NCI-H128 (cell line): ENCODE data around the gene TCF12.

Experiments
- DNase-seq: peaks from one replicate; lab custom pipeline; 2025; ENCODE audit not compliant: unreplicated experiment; lab: John Stamatoyannopoulos, UW

Gene TCF12

DNA sequence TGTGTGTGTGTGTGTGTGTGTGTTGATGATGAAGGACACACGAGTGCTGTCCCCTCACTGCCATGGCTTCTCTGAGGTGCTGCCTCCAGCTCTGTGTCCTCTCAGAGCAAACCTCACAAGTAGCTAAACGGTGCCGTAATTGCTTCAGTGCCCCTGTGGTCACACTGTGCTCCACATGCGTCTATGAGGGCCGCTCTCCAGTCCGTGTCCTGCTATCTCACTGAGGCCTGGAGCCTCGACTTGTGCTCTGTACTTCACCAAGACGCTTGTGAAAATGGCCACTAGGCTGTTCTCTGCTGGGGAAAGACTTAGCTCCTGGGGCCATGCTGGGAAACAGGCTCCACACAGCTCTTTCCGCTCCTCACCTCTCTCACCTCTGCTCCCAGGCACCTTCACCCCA, 392.4 kb downstream of the TCF12 start:
- no peak for DNase-seq

DNA sequence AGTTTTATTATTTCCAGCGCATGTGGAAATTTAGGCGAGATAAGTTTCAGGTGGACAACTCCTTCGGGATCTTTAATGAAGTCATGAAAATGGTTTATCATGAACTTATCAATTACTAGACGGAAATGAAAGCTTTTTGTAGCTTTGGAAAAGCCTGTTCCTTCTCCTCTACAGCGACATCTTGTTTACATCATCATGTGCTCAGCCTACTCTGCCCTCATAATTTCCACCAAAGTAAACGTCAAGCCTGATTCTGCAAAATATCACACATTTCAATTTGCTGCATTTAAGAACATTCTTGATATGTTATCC, 393.5 kb downstream of the TCF12 start:
- DNase-seq = no peak

DNA sequence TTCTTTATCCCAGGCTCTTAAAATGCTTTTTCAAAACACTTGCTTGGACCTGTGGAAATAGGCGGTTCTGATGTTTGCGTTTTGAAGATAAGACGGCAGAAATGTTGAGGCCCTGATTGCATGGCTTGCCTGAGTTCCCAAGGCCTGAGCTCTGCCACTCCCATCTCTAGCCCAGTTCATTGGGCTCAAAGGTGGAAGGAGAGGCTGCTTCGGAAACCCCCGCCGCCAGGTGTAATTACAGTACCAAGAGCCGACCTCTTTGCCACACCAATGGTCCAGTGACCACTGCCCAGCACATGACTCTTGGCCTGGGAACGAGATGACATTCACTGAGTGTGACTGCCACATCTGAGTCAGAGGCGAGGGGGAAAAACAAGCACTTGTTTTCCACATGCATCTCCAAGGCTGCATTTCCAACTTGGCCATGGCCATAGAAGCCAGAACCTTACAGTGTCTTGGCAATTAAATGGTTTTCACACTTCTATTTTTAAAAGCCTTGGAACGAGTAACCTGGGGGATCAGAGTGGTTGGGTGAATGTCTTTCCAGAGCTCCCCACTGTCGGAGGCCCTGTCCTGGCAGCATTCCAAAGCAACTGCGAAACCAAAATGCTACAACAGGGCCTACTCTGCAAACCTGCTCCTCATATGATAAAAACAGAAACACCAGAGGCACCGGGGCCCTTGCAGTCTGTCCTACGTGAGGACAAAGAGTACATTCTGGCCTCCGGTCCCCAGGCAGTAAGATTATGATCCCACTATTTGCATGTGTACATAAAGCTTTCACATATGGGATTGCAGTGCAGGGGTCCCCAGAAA, 394.1 kb downstream of the TCF12 start:
- no peak for DNase-seq

DNA sequence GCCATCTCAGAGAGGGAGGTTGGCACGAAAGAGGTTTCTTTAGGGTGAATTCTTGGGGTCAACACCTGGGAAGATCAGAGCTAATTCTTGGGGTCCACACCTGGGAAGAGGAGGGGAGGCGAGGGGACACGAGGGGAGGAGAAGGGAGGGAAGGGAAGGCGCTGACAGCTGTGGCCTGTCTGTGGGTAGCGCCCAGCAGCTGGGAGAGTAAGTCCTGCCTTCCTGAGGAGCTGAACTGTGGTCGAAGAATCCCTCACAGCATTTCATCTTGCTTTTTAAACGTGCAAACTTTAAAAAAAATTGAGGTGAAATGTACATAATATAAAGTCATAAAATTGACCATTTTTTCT, 394.7 kb downstream of the TCF12 start:
- no peak for DNase-seq

DNA sequence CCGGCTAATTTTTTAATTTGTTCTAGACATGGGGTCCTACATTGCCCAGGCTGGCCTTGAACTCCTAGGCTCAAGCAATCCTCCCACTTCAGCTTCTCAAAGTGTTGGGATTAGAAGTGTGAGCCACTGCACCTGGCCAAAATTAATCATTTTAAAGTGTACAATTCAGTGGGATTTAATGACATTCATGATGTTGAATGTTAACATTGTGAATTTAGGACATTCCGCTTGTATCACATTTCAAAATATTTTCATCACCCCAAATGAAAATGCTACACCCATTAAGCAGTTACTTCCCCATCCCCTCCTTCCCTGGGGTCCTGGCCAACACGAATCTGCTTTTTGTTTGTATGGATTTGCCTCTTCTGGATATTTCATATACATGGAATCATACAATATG, 395.8 kb downstream of the TCF12 start:
- no peak for DNase-seq

DNA sequence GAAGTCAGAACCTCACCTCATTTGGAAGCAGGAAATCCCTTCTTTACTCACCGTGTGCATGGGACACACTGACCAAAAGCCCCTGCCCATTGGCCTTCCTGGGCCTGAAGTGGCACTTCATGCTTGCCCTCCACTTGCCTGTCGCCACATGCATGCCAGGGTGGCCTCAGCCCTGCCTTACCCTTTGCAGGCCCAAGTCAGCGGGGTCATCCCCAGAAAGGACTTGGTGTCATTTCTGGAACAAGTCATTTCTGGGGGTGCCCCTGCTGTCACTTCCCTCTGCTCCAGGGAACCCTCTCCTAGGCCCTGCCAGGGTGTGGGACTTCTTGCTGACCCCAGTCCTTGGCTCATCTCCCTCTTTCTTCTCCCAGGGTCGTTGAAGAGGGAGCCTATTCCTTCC, 398.0 kb downstream of the TCF12 start:
- DNase-seq = no peak

DNA sequence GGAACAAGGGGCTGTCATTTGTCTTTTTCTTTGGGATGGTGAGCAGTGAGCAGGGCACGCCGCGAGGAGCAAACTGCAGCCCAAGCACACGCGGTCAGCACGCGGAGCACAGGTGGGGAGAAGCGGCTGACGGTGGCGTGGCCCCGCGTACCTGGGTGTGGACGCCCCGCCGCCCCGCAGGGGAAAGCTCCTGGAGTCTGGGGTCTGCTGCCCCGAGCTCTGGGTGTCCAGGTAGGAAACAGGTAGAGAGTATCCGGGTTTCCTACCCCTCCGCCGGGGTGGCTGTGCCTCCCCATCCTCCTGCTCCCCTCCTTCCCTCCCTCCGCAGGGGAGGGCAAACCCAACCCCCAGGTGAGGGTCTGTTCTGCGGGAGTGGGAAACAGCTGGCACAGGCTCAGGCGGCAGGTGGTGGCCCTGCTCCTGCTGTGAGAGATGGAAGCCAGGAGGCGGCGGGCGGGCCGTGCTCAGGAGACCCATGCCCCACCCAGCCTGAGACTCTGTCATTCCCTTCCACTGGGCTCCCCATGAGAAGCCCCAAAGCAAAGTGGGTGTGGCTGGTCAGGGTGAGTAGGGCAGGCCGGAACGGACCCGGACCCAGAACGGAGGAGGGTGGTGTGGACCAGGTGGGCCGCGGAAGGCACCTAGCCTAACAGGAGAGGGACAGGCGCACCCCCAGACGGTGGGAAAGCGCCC, 400.9 kb downstream of the TCF12 start:
- no peak for DNase-seq

DNA sequence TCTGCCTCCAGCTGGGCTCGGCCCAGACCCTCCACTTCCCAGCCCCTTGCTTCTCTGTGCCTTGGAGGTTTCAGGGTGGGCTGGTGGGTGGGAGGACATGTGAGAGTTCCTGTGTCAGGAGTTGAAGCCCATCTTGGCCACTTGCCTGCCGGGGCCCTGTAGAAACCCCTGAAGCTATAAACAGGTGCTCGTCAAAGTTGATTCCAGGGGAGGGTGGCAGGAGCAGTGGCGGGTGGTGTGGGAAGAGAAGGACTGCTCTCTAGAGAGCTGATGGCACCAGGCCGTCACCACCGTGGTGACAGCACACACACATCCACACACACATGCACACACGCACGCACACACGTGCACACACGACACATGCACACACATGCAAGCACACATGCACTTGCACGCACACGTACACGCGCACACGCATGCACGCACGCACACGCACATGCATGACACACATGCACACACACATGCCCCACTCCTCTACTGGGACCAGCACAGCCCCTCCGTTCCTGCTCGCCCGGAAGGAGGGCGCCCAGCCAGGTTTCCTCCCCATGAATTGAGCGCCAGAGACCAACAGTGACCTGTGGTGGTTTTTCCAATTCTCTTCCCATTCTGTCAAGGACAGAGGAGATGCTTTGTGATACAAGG, 401.6 kb downstream of the TCF12 start:
- DNase-seq = no peak

DNA sequence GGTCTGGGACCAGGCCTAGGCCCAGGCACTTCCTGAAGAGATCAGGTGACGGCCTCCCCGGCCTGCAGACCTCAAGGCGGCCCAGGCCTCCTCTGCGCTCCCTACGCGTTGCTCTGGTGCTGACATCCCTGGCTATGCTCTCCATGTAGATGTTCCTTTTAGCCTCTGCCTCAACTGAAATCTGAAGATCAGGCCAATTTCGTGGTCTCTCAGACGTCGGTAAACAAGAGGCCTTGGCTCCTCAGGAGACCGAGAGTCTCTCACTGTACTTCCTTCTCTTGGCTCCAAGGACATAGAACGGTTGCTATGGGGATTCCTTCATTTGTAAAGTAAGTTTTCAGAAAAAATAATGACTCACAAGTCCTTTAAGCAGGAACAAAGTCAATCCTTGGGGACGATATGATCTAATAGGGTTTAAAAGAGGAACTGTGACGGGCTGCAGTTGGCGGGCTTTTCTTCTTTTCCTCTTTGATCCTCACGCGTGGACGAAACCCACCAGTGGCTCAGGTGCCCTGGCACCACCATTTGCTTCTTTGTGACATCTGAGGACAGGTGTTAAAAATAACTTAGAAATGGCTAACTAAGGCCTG, 402.3 kb downstream of the TCF12 start:
- DNase-seq = no peak

DNA sequence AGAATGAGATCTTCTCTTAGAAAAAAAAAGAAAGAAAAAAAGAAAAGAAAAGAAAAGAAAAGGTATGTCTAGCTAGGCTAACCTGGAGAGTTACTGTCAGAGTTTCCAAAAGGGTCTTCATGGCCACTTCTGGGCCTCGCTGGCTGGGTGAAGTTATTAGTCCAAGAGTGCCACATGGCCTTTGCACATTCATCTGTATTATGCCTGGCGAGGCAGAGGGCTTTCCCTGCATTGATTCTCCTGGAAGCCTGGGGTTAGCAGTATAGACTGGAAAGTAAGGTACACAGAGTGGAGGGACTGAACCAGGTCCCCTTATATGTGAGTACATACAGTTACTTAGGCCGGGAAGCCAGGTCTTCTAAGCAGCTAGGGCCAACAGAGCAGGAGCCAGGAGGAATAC, 403.0 kb downstream of the TCF12 start:
- no peak for DNase-seq

DNA sequence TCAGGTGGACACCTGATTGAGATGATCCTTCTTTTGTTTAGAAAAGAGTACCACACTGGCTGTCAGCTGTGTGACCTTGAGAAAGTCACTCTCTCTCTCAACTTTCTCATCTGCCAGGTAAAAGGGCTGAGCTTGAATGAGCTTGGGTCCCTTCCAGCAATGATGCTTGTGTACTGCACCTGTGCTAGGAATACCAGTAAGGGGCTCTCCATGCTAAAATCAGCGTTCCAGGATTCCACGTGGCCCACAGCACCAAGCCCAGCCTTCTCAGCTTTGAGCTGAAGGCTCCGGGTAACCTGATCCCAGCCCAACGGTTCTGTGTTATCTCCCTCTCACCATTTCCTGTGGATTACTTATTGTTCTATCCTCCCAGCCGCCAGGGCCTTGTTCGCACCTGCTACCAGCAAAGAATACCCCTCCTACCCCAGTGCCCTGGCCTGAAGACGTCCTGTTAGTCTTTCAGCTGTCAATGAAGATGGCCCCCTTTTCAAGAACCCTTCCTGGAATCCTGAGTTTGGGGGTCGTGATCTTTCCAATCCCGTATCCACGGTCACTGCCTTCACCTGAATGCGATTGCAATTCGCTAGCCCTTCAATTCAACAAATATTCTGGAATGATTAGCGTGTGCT, 403.6 kb downstream of the TCF12 start:
- no peak for DNase-seq

DNA sequence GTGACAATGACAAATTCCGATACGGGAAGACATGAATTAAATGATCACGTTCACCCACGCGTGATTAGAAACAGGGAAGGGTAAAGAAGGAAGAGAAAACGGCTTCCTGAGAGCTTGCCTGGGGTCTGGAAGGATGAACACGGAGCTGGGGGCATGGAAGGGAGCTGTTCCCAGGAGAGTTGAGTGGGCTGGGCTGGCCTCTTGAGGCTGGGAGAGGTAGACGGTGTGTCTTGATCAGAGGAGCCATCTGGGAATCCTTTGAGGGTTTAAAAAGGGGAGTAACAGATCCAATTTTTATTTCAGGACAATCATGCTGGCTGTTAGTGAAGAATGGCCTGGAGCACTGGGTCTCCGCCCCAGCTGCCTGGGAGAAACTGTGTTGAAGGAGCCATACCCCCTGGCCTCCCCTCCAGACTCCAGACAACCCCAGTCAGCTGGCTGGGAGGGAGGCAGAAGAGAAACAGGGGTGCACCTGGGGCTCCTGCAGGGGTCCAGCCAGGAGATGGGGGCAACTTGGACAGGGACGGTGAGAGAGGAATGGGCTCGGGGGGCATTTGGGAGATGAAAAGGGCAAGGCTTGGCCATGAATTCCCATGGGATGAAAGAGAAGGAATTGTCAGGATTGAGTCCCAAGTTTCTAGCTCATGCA, 404.3 kb downstream of the TCF12 start:
- no peak for DNase-seq

DNA sequence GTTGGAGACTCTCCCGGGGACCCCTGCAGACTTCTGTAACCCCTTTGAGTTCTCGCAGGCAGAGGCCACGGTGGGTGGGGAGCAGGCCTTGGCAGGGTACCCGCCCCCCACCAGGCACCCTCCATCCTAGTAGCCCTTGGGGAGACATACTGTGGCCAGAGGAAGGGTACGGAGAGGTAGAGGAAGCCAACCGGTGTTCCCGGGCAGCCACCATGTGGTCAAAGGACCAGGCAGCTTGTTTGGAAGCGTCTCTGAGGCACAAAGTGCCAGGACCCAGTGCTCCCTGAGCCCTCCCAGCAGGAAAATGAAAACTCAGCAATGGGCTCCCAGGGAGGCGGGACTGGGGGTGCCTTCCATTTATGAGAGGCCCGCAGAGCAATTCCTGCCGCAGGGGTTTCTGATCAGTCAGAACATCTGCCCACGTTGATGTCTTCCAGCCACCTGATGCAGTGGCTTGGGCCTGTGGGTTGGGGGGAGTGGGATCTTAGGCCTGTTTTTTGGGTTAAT, 404.9 kb downstream of the TCF12 start:
- no peak for DNase-seq

DNA sequence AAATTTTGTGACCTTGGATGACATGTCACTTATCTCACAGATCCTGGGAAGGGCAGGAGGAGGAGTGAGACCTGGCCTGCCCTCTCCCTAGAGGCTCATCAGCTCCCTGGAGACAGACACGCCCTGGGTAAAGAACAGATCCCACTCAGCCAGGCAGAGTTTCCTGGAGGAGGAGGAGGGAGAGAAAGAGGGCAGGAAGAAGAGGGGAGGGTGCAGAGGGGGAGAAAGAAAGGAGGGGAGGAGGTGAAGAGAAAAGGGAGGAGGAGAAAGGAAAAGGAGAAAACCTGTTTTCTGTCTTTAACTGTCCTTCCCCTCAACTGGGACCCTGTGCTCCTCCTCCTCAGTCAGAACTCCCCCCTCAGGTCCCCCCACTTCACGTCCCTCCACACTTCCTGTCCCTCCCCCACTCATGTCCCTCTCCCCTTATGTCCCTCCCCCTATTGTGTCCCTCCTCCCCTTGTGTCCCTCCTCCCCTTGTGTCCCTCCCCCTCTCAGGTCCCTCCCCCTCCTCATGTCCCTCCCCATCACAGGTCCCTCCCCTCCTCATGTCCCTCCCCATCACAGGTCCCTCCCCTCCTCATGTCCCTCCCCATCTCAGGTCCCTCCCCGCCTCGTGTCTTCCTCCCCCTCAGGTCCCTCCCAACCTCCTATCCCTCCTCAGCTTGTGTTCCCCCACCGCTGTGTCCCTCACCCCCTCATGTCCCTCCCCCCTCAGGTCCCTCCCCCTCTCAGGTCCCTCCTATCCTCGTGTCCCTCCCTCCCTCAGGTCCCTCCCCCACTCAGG, 405.6 kb downstream of the TCF12 start:
- no peak for DNase-seq

DNA sequence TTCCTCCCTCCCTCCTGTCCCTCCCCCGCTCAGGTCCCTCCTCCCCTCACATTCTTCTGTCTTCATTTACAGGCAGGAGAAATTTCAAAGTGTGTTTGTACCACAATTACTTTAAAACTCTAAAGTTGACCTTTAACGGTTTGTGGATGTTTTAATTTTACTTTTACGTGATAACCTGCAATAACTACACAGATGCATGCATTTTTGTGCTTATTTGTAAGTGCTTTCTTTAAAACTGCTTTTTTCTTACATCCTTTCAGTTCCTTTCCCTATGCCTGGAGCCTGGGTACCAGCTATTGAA, 406.1 kb downstream of the TCF12 start:
- DNase-seq = no peak

DNA sequence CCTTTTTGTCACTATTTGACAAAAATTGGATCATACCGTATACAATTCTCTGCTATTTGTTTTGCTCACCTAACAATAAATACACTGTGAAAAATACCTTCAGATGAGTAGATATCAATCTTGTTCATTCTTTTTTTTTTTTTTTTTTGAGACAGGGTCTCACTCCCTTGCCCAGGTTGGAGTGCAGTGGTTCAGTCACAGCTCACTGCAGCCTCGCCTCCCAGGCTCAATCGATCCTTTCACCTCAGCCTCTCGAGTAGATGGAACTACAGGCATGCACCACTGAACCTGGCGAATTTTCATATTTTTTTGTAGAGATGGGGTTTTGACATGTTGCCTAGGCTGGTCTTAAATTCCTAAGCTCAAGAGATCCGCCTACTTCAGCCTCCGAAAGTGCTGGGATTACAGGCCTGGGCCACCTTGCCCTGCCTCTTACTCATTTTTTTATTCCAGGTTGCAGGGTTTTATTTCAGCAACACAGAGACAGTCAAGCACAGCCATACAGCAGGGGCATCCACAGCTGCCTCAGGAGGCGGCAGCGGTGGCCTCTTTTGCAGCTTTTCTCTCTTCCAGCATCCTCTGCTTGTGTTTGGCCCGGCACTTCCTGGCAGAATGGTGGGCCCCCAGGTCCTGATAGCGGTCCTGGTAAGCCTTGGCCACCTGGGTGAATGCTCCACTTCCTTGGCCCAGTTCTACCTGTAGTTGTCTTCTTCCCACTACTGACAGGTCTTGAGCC, 406.7 kb downstream of the TCF12 start:
- DNase-seq = no peak

DNA sequence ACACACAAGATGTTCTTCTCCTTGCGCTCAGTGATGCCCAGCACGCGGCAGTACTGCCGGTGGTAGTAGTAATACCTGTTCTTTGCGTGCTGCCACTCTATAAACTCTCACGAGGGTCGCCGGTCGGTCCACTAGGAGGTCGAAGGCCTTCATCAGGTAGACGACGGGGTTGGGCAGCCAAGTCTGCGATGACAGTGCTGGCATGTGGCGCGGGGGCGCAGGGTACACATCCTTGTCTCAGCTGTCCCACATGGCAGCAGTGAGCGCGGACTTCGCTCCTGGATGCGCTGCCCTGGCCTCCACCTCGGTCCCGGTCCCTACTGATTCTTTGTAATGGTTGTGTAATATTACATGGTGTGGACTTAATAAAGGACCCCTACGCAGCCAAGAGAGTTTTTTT, 407.8 kb downstream of the TCF12 start:
- DNase-seq = no peak

DNA sequence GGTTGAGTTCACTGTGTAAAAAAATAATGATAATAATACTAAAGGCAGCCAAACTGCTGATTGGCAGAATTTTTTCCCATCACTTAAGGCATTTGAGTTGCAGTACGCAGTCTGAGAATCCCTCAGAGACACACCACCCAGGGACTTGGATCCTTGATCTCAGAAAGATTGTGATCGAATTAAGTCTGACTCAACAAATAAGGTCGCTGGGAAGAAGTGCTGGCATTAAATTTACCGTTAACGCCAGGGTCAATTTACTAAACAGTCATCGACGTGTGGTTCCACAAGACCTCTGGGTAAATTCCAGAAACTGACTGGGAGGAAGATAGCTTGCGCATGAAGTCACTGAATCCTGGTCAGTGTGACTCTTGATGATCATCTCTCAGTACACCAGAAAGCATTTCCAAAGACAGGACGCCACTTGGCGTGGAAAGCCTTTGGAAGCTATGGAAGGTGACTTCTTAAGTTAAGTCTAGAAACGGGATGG, 409.6 kb downstream of the TCF12 start:
- DNase-seq = no peak

DNA sequence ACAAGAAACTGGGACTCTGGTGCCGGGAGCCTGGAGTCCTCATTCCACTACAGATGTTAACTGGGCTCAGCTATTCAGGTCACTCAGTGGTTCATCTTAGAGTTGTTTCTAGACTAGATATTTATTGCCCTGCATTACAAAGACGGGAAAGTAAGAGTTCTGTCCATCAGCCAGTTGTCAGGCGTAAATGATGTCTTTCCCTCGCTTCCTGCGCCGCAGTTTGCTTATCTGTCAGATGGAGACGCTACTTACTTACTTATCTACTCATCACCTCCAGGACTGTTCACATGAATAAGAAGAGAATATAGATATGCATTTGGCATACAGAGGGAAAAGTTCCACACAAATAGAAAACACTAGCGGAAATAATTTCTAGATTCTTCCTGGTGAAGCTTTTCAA, 410.0 kb downstream of the TCF12 start:
- DNase-seq = no peak

DNA sequence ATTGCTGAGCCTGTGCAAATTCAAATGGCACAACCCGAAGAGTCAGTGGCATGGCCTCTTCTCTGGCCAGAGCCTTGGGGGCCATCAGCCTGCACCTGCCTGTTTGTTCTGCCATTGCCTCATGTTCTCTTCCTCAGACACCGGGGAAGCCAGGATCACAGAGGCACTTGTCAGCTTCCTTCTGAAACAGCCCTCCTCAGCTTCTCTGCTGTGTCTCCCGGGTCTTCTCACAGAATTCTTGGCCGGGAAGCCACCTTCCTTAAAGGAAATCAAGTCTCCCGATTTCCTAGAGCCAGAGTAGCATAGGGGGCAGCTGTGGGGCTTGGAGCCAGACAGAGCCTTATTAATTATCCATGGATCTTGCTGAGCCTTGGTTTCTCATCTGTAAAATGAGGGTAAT, 410.5 kb downstream of the TCF12 start:
- no peak for DNase-seq
